Measurements from ENCODE around the gene ALOX12B.
"Not testable (repeated sequence)": the region's sequence is repeated elsewhere in the genome, so short reads cannot be mapped to it uniquely, and the experiment has no call there.

The ALOX12B gene

GRCh38 chr17:8081876-8082275 lies 5.6 kb downstream of the ALOX12B start:
- DNase-seq: no peak

GRCh38 chr17:8080799-8081219 lies 6.7 kb downstream of the ALOX12B start:
- DNase-seq: no peak

GRCh38 chr17:8080208-8080798 lies 7.2 kb downstream of the ALOX12B start:
- no peak for DNase-seq

- DNase-seq: peak; percentile 80 to 82
Measured at GRCh38 chr17:8079291-8080207, 8.0 kb downstream of the ALOX12B start.

GRCh38 chr17:8077939-8078338 lies 9.6 kb downstream of the ALOX12B start:
- not testable (repeated sequence) for DNase-seq

GRCh38 chr17:8076502-8077266 lies 10.8 kb downstream of the ALOX12B start:
- no peak for DNase-seq

GRCh38 chr17:8075574-8076342 lies 11.8 kb downstream of the ALOX12B start:
- no peak for DNase-seq

GRCh38 chr17:8075081-8075480 lies 12.4 kb downstream of the ALOX12B start:
- no peak for DNase-seq

- DNase-seq: no peak
Measured at GRCh38 chr17:8074554-8074953, 13.0 kb downstream of the ALOX12B start.

GRCh38 chr17:8073627-8074484 lies 13.7 kb downstream of the ALOX12B start:
- DNase-seq: peak; percentile 88 to 90

- DNase-seq: peak; percentile 24 to 40
Measured at GRCh38 chr17:8072729-8073461, 14.6 kb downstream of the ALOX12B start.

GRCh38 chr17:8072341-8072728 lies 15.2 kb downstream of the ALOX12B start:
- DNase-seq: no peak

GRCh38 chr17:8071496-8071895 lies 16.0 kb downstream of the ALOX12B start:
- no peak for DNase-seq

- no peak for DNase-seq
Measured at GRCh38 chr17:8069587-8069860, 18.0 kb downstream of the ALOX12B start.

GRCh38 chr17:8068736-8069586 lies 18.6 kb downstream of the ALOX12B start:
- peak in 1 of 2 donors; percentile 65 for DNase-seq

GRCh38 chr17:8067806-8068205 lies 19.7 kb downstream of the ALOX12B start:
- DNase-seq: no peak

- no peak for DNase-seq
Measured at GRCh38 chr17:8066841-8067775, 20.4 kb downstream of the ALOX12B start.

- DNase-seq: no peak
Measured at GRCh38 chr17:8064561-8065019, 22.9 kb downstream of the ALOX12B start.

Data from CD4-positive, alpha-beta T cell treated with Interleukin-1 beta for 1 hour (primary cell).